A673 (cell line): ENCODE data around the gene COL19A1. TPM values are rescaled to one million over a fixed set of nuclear protein-coding genes. Genes with fewer than 3 reads are reported as not detected.

Experiments
- BruUV-seq: library from RNA; stranded (reverse); fragments of 400-500 nt; replicated peaks from 2 replicates; lab custom pipeline; 2021; lab: Mats Ljungman, UMichigan
- CTCF ChIA-PET: fragments of 300-600 bp; sonication (Branson Sonifier 250); formaldehyde crosslinking; loops from one replicate; lab custom pipeline; 2022; ENCODE audit warnings: antibody characterized with exemption; lab: Charles Lee
- POLR2A ChIA-PET: fragments of 300-600 bp; sonication (Branson Sonifier 250); formaldehyde crosslinking; loops from one replicate; lab custom pipeline; 2022; ENCODE audit warnings: antibody characterized with exemption; ENCODE audit not compliant: low non-redundant PET; lab: Charles Lee
- DNase-seq: peaks from one replicate; pipeline ENCODE4 v3.0.0-alpha.2; 2015; ENCODE audit warnings: low spot score
- H3K27ac ChIP-seq: fragments of 200-600 bp; sonication (generic); 2 replicates; pipeline ENCODE4 v1.5.1; 2016; ENCODE audit warnings: mixed run types, low read depth, mild to moderate bottlenecking, mixed read lengths, antibody characterized with exemption, low read length; ENCODE audit not compliant: poor library complexity, severe bottlenecking
- H3K27me3 ChIP-seq: fragments of 200-600 bp; sonication (generic); replicated peaks from 2 replicates; pipeline ENCODE4 v1.6.1; 2017; ENCODE audit warnings: mixed run types, low read depth, mild to moderate bottlenecking, mixed read lengths, antibody characterized with exemption, low read length; ENCODE audit not compliant: insufficient read depth, poor library complexity
- H3K36me3 ChIP-seq: fragments of 200-600 bp; sonication (generic); 2 replicates; pipeline ENCODE4 v1.6.1; 2016; ENCODE audit warnings: mixed run types, mild to moderate bottlenecking, mixed read lengths, antibody characterized with exemption, low read length; ENCODE audit not compliant: insufficient read depth, poor library complexity, severe bottlenecking
- H3K4me1 ChIP-seq: fragments of 200-600 bp; sonication (generic); 2 replicates; pipeline ENCODE4 v1.6.1; 2017; ENCODE audit warnings: mixed run types, mild to moderate bottlenecking, mixed read lengths, antibody characterized with exemption, low read length; ENCODE audit not compliant: insufficient read depth, poor library complexity, severe bottlenecking
- H3K4me3 ChIP-seq: fragments of 200-600 bp; sonication (generic); 2 replicates; pipeline ENCODE4 v1.5.1; 2016; ENCODE audit warnings: low read depth, mixed run types, mild to moderate bottlenecking, mixed read lengths, low read length; ENCODE audit not compliant: poor library complexity, severe bottlenecking
- H3K9me3 ChIP-seq: fragments of 200-600 bp; sonication (generic); 2 replicates; pipeline ENCODE4 v1.6.1; 2016; ENCODE audit warnings: mixed run types, low read depth, mild to moderate bottlenecking, mixed read lengths, antibody characterized with exemption, low read length; ENCODE audit not compliant: poor library complexity, severe bottlenecking
- CTCF ChIP-seq: fragments of 300-800, 200-600 bp; sonication (generic); conservative IDR thresholded peaks from 2 replicates; pipeline ENCODE4 v1.5.1; 2017; ENCODE audit warnings: low read depth, mild to moderate bottlenecking, antibody characterized with exemption, low read length, moderate library complexity, mixed read lengths
- EZH2 ChIP-seq: fragments of 200-600 bp; sonication (generic); IDR thresholded peaks from 2 replicates; pipeline ENCODE4 v1.6.1; 2017; ENCODE audit warnings: borderline replicate concordance, low read depth, mild to moderate bottlenecking, mixed read lengths, antibody characterized with exemption, low read length; ENCODE audit not compliant: poor library complexity, severe bottlenecking
- intact Hi-C: fragments of 100-400 bp; cut with micrococcal nuclease; formaldehyde crosslinking; loops from one replicate; pipeline ENCODE4 v1.10.0; 2022; ENCODE audit not compliant: unreplicated experiment
- total RNA-seq: library from RNA; stranded (reverse); gene quantifications from 2 replicates; pipeline ENCODE4 v1.2.3, GENCODE V29; 2021

Gene COL19A1
- total RNA-seq, 1 experiment from 2014 or later: 0.37 TPM

GRCh38 chr6:69868252-69868804 is 2.0 kb downstream of the COL19A1 start:
- intact Hi-C loops: no loop called here
- ChIA-PET CTCF (no interaction called here), POLR2A (no interaction called here)
- no TSS peak for BruUV-seq
- TF ChIP-seq CTCF (no peak), EZH2 (no peak)
- Histone ChIP-seq H3K4me3 (no peak overlapping the region), H3K36me3 (no peaks in the 10 kb centered on the region), H3K27me3 (no peaks in the 10 kb centered on the region), H3K9me3 (no peaks in the 10 kb centered on the region), H3K27ac (no peak overlapping the region), H3K4me1 (peaks cover 13% of the 10 kb centered on the region)
- DNase-seq: no peak

- intact Hi-C loops: no loop called here
- CTCF ChIA-PET: no interaction called here
Observed at GRCh38 chr6:69868961-69869360, 2.6 kb downstream of the COL19A1 start.

GRCh38 chr6:69871107-69871506 is 4.8 kb downstream of the COL19A1 start:
- BruUV-seq: no TSS peak
- CTCF ChIA-PET: no interaction called here

More at GRCh38 chr6:69868961-69869360, 2.6 kb downstream of the COL19A1 start:
- POLR2A ChIA-PET: no interaction called here
- Histone ChIP-seq H3K36me3 (no peaks in the 10 kb centered on the region), H3K4me3 (no peak overlapping the region), H3K27me3 (no peaks in the 10 kb centered on the region), H3K27ac (no peak overlapping the region), H3K9me3 (no peaks in the 10 kb centered on the region), H3K4me1 (peaks cover 10% of the 10 kb centered on the region)
- no peak for DNase-seq
- TF ChIP-seq CTCF: no peak
- TF ChIP-seq EZH2: no peak
- no TSS peak for BruUV-seq

More at GRCh38 chr6:69871107-69871506, 4.8 kb downstream of the COL19A1 start:
- DNase-seq: no peak
- Histone ChIP-seq H3K4me1 (peaks cover 4% of the 10 kb centered on the region), H3K27me3 (no peaks in the 10 kb centered on the region), H3K27ac (no peak overlapping the region), H3K4me3 (no peak overlapping the region), H3K9me3 (no peaks in the 10 kb centered on the region), H3K36me3 (no peaks in the 10 kb centered on the region)
- POLR2A ChIA-PET: no interaction called here
- TF ChIP-seq EZH2: no peak
- TF ChIP-seq CTCF: no peak
- intact Hi-C loops: no loop called here
